HG03575 (cell line): ENCODE results near the gene GAREM2.
"Not testable (repeated sequence)": the region's sequence is repeated elsewhere in the genome, so short reads cannot be mapped to it uniquely, and the experiment has no call there.

ENCODE experiments used
- ATAC-seq: cut with Tn5 transposase; IDR thresholded peaks from one replicate; pipeline ENCODE4 v1.9.1; 2021; ENCODE audit not compliant: unreplicated experiment, insufficient number of reproducible peaks, low FRiP score; ENCODE audit errors: extremely low read depth

Gene GAREM2

GRCh38 chr2:26166541-26166940, 6.3 kb upstream of the GAREM2 start:
- not testable (repeated sequence) for ATAC-seq

GRCh38 chr2:26168785-26169184, 4.1 kb upstream of the GAREM2 start:
- no peak for ATAC-seq

GRCh38 chr2:26169226-26169625, 3.7 kb upstream of the GAREM2 start:
- no peak for ATAC-seq

DNA sequence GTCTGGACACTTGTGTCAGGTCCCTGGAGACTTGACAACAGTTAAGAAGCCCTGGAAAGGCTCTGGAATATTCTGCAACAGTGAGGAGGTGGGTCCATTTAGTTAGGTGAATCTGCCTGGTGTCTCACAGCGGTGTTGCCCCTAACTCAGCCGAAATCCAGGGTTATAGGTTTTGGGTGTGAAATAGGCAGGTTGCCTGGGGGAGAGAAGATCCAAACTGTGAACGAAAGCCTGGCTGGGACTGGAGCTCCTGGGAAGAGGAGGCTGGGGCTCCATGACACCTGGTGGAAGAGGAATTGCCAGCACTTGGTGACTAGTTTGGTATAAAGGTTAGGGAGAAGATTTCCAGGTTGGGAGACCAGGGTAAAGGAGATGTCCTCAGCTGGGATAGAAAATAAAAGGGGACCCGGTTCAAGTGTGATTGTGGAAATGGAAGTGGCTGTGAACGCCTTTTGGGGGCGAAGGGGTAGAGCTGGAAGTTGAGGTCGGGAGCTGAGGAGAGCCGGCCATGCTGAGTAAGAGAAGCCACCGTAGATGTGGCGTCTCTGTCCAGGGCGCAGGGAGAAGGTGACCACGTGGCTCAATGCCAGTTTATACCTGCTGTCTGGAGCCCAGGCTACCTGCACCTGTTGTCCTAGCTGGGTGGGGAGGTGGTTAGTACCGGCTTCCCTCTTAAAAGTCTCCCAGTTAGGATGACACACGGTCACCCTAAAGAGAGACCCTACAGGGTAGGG, 3.0 kb upstream of the GAREM2 start:
- ATAC-seq, result no peak

- ATAC-seq, result no peak
These were observed 2.1 kb upstream of the GAREM2 start for GRCh38 chr2:26170795-26171194.

DNA sequence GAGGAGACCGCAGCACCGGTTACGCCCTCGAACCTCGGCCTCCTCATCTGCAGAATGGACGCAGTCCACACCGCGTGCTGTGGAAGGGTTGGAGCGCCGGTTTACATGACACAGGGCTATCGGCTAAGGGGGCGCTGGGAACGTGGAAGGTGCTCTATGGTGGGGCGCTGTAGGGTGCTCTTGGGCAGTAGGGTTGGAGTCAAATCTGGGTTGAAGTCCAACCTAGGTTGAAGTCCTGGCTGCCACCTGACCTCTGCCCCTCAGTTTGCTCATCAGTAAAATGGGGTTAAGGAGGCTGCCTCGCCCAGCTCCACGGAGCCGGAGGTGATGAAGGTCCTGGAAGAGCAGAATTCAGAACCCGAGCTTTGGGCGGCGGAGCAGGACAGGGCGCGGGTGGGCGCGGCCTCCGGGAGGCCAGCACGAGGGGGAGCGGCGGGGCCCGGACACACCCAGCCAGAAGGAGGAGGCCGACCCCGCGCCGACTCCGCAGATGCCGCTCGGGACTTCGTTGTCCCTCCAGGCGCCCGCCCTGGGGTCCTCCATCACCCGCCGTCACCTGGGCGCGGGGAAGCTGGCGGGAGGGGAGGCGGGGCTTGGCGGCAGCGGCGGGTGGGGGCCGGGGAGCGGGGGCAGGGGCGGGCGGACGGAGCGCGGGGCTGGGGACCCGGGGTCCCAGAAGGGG, 558 bp upstream of the GAREM2 start:
- ATAC-seq, result no peak

DNA sequence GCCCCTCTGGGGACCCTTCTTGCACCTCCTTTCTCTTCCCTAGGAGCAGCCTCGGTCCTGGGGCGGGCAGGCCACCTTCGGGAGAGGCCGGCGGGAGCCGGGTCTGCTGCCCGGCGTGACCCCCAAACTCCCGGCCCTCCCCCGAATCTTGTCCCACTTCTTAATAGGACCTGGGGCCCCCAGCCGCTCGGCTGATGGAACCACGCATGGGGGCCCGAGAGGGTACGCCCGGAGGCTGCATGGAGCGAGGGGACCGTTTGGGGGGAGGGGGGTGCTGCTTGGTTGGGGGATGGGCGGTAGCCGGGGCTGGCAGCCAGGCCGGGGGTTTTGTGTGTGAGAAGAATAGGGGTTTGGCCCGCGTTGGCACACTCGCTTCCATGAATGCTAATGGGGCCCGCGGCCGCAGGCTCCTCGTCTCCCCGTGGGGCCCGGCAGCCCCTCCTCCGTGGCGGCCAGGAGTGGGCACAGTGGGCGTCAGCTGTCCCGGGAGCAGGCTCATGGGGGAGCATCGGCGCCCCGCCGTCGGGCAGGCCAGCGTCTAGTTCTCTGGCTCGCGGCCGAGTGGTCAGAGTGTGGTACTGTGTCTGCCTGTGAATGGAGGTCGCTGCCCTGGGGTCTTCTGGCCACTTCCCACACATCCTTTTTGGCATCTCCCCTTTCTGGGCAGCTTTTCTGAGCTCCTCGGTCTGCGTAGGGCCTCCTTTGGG, 1.0 kb downstream of the GAREM2 start:
- ATAC-seq, result no peak

- no peak for ATAC-seq
These were observed 2.0 kb downstream of the GAREM2 start for GRCh38 chr2:26174691-26175465.

GRCh38 chr2:26175466-26176278, 2.8 kb downstream of the GAREM2 start:
- no peak for ATAC-seq

GRCh38 chr2:26176279-26176615, 3.4 kb downstream of the GAREM2 start:
- no peak for ATAC-seq

DNA sequence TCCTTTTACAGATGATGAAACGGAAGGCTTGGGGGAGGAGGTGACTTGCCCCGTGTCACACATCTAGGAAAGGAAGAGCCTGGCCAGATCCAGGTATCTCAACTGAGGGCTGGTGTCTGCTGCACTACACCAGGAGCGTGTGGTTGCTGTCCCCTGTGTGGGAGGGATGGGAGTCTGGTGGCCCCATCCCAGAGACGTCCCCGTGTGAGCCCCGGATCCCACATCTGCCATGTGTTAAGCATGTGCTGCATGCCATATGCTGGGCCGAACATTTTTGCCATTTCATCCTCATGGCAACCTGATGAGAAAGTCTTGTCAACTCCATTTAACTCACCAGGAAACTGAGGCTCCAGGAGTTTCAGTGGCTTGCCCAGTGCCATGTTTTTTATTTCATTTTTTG, 4.2 kb downstream of the GAREM2 start:
- ATAC-seq, result no peak

DNA sequence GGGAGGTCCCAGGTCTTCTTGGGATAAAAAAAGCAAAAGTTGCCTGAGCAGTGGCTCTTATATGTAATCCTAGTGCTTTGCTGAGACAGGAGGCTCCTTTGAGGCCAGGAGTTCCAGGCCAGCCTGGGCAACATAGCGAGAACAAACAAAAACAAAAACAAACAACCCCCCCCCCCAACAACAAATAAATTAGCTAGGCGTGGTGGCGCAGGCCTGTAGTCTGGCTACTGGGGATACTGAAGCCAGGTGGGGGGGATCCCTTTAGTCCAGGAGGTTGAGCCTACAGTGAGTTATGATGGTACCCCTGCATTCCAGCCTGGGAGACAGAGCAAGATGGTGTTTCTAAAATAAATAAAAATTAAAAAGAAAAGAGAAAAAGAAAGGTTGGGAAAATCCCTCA, 5.4 kb downstream of the GAREM2 start:
- ATAC-seq, result no peak

DNA sequence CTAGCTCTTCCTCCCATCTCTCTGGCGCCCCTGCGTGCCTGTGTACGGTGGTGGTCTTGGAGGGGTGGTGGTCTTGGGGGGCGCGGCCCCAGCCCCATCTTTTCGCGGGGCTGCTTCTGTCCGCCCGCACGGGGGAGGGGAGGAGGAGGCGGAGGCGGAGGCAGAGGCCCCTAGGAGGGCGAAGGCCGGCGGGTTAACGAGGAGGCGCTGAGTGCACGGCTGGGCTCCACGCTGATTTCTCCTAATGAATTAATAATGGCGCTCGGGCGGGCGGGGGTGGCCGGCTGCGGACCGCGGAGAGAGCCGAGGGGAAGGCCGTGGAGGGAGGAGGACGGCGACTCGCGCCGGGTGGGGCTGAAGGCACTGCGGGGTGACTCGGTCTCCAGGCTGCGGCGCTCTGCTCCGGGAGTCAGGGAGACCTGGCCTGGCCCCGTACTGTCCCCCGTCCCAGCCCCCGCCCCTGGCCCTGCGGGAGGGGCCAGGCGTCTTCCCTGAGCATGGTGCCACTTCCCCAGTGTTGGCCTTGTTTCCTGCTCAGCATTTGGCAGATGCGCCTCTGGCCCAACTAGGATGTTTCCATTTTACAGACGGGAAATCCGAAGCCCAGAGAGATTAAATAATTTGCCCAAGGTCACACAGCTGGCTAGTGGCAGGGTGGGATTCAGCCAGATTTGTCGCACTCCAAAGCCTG, 6.0 kb downstream of the GAREM2 start:
- no peak for ATAC-seq

DNA sequence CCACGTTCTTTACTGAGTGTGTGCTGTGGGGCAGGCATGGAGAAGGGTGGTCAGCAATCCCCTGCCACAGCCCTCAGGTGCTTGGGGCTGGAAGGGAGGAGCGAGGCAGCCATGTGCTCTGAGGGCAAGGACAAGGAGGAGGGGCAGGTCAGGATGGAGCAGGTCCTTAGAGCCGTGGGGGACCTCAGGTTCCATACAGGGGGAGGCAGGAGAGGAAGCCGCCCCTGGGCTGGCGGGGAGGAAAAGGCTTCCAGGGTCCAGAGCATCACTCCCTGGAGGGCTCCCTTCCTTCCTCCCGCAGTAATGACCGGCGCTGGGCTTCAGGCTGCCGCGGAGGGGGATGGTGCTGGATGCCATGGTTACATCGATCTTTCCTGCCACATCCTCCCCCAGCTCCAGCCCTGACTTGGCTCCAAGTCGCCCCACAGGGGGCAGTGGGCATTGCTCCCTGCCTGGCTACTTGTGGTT, 6.6 kb downstream of the GAREM2 start:
- ATAC-seq, result no peak

DNA sequence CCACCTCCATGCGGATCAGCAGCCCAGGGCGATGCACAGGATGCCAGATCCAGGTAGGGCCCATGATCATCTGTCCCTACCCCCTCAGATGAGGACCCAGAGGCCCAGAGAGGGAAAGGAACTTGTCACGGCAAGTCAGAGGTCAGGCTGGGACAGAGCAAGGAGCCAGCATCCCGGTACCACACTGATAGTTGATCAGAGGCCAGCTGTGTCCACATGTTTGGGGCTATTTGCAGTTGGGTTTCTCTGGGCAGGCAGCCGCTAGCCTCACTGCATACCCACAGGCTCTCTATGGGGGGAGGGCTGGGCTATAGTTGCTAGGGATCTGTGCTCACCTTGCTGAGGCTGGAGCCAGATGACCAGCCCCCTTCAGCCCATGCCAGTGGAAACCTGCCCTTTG, 9.6 kb downstream of the GAREM2 start:
- no peak for ATAC-seq

DNA sequence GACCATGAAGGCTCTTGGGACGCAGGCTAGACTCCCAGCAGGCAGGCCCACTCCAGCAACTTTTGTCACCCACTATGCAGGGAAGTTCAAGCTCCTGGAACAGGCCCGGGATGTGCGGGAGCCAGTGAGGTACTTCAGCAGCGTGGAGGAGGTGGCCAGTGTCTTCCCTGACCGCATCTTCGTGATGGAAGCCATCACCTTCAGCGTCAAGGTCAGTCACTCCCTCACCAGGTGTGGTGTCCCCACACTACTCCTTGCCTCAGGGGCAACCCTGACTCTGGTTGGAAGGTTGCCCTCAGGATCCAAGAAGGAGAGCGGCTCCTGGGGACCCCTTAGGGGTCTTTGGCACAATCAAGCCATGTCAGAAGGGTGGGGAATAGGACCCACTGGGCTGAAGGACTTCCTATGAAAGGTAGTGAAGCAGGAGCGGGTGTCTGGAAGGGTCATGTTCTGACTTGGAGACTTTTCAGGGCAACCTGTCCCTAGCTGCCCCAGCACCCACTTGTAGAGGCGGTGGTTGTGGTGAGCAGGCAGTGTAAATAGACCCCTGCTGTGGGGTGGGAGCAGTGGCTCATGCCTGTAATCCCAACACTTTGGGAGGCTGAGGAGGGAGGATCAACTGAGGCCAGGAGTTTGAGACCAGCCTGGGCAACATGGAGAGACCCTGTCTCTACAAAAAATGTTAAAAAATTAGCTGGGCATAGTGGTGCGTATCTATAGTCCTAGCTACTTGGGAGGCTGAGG, 10.2 kb downstream of the GAREM2 start:
- ATAC-seq, result no peak

DNA sequence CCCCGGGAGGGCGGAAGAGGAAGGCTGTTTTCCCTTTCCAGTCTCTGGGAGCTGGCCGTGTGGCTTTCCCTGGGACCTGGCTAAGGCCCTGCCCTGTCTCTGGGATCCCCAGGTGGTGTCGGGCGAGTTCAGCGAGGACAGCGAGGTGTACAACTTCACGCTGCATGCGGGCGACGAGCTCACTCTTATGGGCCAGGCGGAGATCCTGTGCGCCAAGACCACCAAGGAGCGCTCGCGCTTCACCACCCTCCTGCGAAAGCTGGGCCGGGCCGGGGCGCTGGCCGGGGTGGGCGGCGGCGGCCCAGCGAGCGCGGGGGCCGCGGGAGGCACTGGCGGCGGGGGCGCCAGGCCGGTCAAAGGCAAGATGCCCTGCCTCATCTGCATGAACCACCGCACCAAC, 11.2 kb downstream of the GAREM2 start:
- ATAC-seq, result no peak
